HUES48 (cell line): Measurements from ENCODE around the gene DNAJC24.

Source experiments
- H3K27ac ChIP-seq: one replicate; pipeline ENCODE4 v1.7.0; 2013; ENCODE audit warnings: low read depth, low read length, inconsistent platforms
- H3K27me3 ChIP-seq: 2 replicates; pipeline ENCODE4 v1.6.1; 2013; ENCODE audit warnings: mild to moderate bottlenecking, low read length; ENCODE audit not compliant: control insufficient read depth, insufficient read depth
- H3K36me3 ChIP-seq: 2 replicates; pipeline ENCODE4 v1.6.1; 2013; ENCODE audit warnings: low read length; ENCODE audit not compliant: control insufficient read depth, insufficient read depth
- H3K4me1 ChIP-seq: 2 replicates; pipeline ENCODE4 v1.6.1; 2013; ENCODE audit warnings: mild to moderate bottlenecking, low read length; ENCODE audit not compliant: control insufficient read depth, insufficient read depth
- H3K4me3 ChIP-seq: 2 replicates; pipeline ENCODE4 v1.5.1; 2013; ENCODE audit warnings: mild to moderate bottlenecking, low read depth, low read length
- H3K9ac ChIP-seq: 2 replicates; pipeline ENCODE4 v1.6.1; 2013; ENCODE audit warnings: mild to moderate bottlenecking, low read depth, low read length, moderate library complexity
- H3K9me3 ChIP-seq: 2 replicates; pipeline ENCODE4 v1.6.1; 2013; ENCODE audit warnings: low read length; ENCODE audit not compliant: control insufficient read depth, insufficient read depth

Gene DNAJC24

GRCh38 chr11:31414338-31414737 lies 44.7 kb downstream of the DNAJC24 start:
- H3K9me3 ChIP-seq, result no peaks in the 10 kb centered on the region
- no peak overlapping the region for H3K4me3 ChIP-seq
- no peaks in the 10 kb centered on the region for H3K27me3 ChIP-seq
- peaks cover 34% of the 10 kb centered on the region for H3K4me1 ChIP-seq
- no peak overlapping the region for H3K27ac ChIP-seq
- H3K36me3 ChIP-seq, result no peaks in the 10 kb centered on the region
- no peak overlapping the region for H3K9ac ChIP-seq

DNA sequence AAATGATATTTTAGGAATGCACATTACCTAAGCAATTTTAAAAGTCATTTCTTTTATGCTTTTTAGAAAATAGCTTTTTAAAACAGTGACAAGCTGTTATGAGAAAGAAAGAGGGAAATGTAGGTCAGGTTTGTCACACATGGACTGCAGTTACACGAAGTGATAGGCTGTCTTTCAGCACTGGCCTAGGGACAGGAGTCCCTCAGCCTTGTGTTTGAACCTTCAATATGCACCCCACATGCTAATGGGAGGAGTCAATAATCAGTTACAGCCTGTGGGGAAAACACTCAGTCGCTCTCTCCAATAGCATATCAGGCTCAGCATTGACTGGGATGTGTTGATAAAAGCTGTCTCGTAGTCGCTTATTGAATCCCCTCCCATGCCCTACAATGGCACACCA lies 45.8 kb downstream of the DNAJC24 start:
- H3K9ac ChIP-seq, result no peak overlapping the region
- H3K9me3 ChIP-seq, result no peaks in the 10 kb centered on the region
- no peaks in the 10 kb centered on the region for H3K36me3 ChIP-seq
- H3K4me3 ChIP-seq, result no peak overlapping the region
- H3K27me3 ChIP-seq, result no peaks in the 10 kb centered on the region
- no peak overlapping the region for H3K27ac ChIP-seq
- H3K4me1 ChIP-seq, result peaks cover 45% of the 10 kb centered on the region

- Histone ChIP-seq H3K27me3 (no peaks in the 10 kb centered on the region), H3K36me3 (no peaks in the 10 kb centered on the region), H3K4me3 (no peak overlapping the region), H3K9ac (no peak overlapping the region), H3K9me3 (no peaks in the 10 kb centered on the region), H3K4me1 (peaks cover 64% of the 10 kb centered on the region), H3K27ac (peak overlapping the region; percentile 72)
Observed at GRCh38 chr11:31417357-31417756, 47.7 kb downstream of the DNAJC24 start.

DNA sequence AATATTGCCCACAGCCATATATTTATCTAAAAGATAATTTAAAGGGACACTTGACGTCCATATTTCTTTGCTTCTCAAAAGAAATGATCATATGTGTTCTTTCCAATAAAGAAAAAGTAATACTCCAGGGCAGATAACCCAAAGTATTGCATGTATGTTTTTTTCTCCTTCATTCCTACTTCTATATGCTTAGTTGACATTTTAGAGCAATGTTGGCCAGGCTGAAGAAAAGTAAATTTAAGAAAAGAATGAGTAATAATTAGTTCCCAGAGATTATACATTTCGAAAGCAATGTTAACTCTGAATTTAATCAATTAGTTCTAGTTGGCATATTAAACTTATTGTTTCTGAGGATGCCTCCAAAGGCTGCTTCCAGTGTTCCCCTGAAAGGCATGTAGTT lies 48.2 kb downstream of the DNAJC24 start:
- H3K4me3 ChIP-seq, result no peak overlapping the region
- no peaks in the 10 kb centered on the region for H3K9me3 ChIP-seq
- peaks cover 69% of the 10 kb centered on the region for H3K4me1 ChIP-seq
- no peaks in the 10 kb centered on the region for H3K36me3 ChIP-seq
- peak overlapping the region; percentile 72 for H3K27ac ChIP-seq
- no peaks in the 10 kb centered on the region for H3K27me3 ChIP-seq
- no peak overlapping the region for H3K9ac ChIP-seq

DNA sequence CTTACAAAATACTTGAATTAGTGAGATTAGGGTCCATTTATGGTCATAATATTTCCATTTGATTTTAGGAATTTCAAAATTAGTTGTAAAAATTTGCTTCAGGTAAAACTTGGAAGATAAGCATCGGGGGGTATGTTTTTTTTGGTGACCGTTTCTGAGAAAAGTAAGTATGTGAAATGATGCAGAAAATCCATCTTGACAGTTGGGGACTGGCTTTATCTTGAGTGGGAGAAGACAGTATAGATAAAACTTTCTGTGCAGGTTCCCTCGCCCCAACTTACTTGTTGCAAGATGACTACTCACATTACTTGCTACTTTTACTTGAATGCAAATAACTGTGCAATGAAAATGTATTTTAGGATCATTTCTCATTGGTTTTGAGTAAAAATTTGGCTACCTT lies 49.5 kb downstream of the DNAJC24 start:
- H3K27me3 ChIP-seq, result no peaks in the 10 kb centered on the region
- H3K27ac ChIP-seq, result no peak overlapping the region
- peaks cover 72% of the 10 kb centered on the region for H3K4me1 ChIP-seq
- no peaks in the 10 kb centered on the region for H3K9me3 ChIP-seq
- H3K4me3 ChIP-seq, result no peak overlapping the region
- H3K9ac ChIP-seq, result no peak overlapping the region
- H3K36me3 ChIP-seq, result no peaks in the 10 kb centered on the region

DNA sequence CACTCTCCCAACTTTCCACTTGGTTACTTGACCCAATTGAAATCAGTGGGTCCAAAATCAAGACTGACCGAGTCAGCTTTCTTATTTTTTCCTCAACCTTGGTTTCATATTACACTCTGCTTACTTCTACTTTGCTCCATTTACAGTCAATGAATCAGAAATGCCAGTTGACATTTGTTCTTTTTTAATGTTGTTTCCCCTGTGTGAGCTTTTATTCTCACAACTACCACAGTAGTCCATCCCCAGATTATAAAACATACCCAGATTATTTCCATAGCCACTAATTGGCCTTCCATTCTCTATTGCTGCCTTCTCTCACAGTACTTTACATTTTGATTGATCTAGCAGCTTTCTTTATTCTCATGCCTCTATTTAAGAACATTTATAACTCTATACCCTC lies 50.0 kb downstream of the DNAJC24 start:
- H3K27ac ChIP-seq, result no peak overlapping the region
- H3K4me1 ChIP-seq, result peaks cover 72% of the 10 kb centered on the region

GRCh38 chr11:31421820-31422219 lies 52.2 kb downstream of the DNAJC24 start:
- no peaks in the 10 kb centered on the region for H3K9me3 ChIP-seq

More for the DNA sequence above, 50.0 kb downstream of the DNAJC24 start:
- no peaks in the 10 kb centered on the region for H3K27me3 ChIP-seq
- no peak overlapping the region for H3K4me3 ChIP-seq
- H3K9me3 ChIP-seq, result no peaks in the 10 kb centered on the region
- H3K9ac ChIP-seq, result no peak overlapping the region
- no peaks in the 10 kb centered on the region for H3K36me3 ChIP-seq

DNA sequence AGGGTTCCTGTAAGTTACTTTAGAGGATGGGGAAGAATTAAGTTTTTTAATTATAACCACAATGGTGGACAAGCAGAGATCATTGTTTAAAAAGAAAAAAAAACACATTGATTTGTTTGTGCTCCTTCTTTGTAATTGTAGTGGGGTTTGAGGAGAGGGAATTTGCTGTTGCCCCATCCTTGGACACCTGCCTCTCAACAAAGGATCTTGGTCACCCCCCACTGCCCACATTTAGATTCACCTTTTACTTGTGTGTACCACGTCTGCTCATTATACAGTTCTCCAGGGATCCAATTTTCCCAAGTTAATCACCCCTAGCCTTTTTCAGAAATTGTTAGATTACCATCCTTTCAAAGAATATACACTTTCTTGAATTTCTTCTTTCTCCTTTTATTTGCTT lies 53.0 kb downstream of the DNAJC24 start:
- H3K9me3 ChIP-seq, result no peaks in the 10 kb centered on the region
- peak overlapping the region; percentile 84 for H3K27ac ChIP-seq
- H3K9ac ChIP-seq, result no peak overlapping the region
- H3K36me3 ChIP-seq, result peaks cover 4% of the 10 kb centered on the region; the same call in 1 of the 2 replicates
- H3K4me3 ChIP-seq, result 0 out of 2 replicates have a peak overlapping the region, but pooled peaks have one; percentile 3
- H3K27me3 ChIP-seq, result no peaks in the 10 kb centered on the region
- peaks cover 60% of the 10 kb centered on the region for H3K4me1 ChIP-seq

More at GRCh38 chr11:31421820-31422219, 52.2 kb downstream of the DNAJC24 start:
- Histone ChIP-seq H3K9ac (no peak overlapping the region), H3K36me3 (no peaks in the 10 kb centered on the region), H3K4me3 (0 out of 2 replicates have a peak overlapping the region, but pooled peaks have one; percentile 10), H3K27ac (peak overlapping the region; percentile 84), H3K4me1 (peaks cover 69% of the 10 kb centered on the region), H3K27me3 (no peaks in the 10 kb centered on the region)

DNA sequence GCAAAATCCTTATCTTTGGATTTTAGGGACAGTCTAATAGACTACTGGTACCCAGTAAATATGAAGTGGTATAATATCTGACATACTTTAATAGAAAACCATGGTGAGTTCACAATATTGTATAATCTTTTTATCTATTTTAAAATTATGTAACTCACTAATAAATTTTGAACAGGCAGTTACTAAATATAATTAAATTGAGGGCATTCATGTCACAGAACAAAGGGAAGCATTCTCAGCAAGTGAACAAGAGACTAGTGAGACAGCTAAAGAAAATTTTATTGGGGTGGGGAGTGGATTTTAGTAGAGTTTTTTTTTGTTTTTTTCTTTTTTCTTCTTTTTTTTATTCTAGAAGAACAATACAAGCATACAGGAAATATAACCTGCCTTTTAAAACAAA lies 55.0 kb downstream of the DNAJC24 start:
- Histone ChIP-seq H3K27me3 (no peaks in the 10 kb centered on the region), H3K36me3 (peaks cover 4% of the 10 kb centered on the region; the same call in 1 of the 2 replicates), H3K9ac (no peak overlapping the region), H3K4me3 (no peak overlapping the region), H3K4me1 (peaks cover 41% of the 10 kb centered on the region), H3K9me3 (no peaks in the 10 kb centered on the region), H3K27ac (no peak overlapping the region)

DNA sequence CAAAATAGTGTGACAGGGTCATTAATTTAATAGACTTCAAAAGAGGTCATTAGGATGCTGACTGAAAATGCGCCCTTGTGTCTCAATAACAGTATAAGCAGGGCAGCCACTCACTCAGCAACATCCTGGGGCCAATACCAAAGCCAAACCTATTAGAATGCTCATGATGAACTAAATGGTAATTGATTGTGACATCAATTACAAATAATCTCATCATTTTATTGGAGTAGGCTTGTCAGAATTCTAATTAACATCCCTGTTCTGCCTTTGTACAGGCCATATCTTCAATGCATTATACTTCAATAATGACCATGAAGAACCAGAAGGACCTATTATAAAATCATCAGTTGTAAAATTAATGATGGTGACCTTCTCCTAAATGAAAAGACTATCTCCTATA lies 64.2 kb downstream of the DNAJC24 start:
- Histone ChIP-seq H3K36me3 (0 out of 2 replicates have a peak, but pooled peaks cover 8% of the 10 kb centered on the region), H3K9me3 (no peaks in the 10 kb centered on the region), H3K27me3 (no peaks in the 10 kb centered on the region), H3K27ac (no peak overlapping the region), H3K9ac (no peak overlapping the region), H3K4me3 (no peak overlapping the region), H3K4me1 (no peaks in the 10 kb centered on the region)

DNA sequence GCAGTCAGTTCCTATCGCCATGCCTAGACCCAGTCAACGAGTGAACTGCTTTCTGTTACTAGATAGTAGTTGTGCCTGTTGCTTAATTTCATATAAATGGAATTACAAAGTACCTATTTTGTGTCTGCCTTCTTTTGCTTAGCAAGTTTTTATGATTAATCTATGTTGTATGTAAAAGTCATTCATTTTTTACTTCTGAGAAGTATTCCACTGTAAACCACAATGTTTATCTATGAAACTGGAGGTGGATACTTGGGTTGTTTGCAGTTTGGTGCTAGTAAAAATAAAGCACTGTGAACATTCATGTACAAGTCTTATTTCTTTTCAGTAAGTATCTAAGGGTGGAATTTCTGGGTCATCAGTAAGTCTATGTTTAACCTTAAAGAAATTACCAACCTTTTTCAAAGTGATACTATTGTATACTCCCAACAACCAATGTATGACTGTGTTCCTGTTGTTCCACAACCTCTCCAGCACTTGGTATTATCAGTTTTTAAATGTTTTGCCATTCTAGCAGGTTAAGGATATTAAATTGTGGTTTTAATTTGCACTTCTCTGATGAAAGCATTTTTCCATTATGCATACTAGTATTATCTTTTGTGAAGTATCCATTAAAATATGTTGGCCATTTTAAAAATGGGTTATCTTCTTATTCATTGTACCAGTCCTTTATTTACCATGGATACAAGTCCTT lies 68.2 kb downstream of the DNAJC24 start:
- H3K27me3 ChIP-seq, result no peaks in the 10 kb centered on the region
- peaks cover 10% of the 10 kb centered on the region for H3K4me1 ChIP-seq
- H3K27ac ChIP-seq, result no peak overlapping the region
- H3K4me3 ChIP-seq, result no peak overlapping the region
- no peak overlapping the region for H3K9ac ChIP-seq
- H3K36me3 ChIP-seq, result no peaks in the 10 kb centered on the region
- H3K9me3 ChIP-seq, result no peaks in the 10 kb centered on the region
